ENCODE measurements around the gene PSMC6. TPM values are rescaled to one million over a fixed set of nuclear protein-coding genes. Genes with fewer than 3 reads are reported as not detected.

PSMC6 gene
- total RNA-seq, 1 experiment from 2014 or later: 103 TPM

DNA sequence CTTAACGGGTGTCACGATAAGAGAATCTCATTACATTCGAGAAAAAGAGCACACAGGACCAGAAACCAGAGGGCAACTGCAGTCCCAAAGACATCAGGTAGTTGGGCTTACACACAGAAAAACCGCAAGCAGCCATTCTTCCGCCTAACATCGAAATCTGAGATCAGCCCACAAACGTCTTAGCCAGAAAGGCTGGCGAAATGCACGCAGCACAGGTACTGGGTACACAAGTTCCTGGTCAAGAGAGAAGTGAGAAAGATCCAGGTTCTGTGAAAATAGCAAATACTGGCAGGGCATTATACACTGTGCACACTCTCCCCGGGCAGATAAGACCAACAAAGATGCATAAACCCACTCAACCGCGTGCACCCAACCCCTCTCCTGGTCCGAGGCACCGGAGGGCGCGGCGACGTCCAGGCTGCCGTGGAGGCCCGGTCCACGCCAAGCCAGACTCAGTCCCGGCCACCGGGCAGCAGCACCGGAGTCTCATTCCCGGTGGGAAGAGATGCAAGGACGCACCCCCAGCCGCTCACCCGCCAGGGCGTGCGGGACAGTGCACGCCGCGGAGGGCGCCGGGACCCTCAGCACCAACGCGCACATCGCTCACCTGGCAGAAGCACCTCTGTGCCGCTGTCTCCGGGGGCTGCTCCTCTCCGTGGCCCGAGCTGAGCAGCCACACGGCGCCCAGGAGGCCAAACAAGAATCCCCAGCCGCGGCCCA is 12.1 kb upstream of the PSMC6 start:
- H2AFZ ChIP-seq (ENCODE audit: low read length): no peak overlapping the region
- H2BK120ac ChIP-seq (ENCODE audit: low read depth, low read length, poor library complexity, severe bottlenecking): no peak overlapping the region
- H4K8ac ChIP-seq (replicated peaks; ENCODE audit: insufficient read length, low read depth, low read length): no peak overlapping the region
- H3K9me3 Mint-ChIP-seq: no peaks in the 10 kb centered on the region
- no peaks in the 10 kb centered on the region for H3K9me3 ChIP-seq (ENCODE audit: control insufficient read depth, low read depth, low read length)
- H3K23me2 ChIP-seq (ENCODE audit: insufficient read length, low read depth, low read length, poor library complexity, severe bottlenecking): peaks cover 3% of the 10 kb centered on the region
- no peaks in the 10 kb centered on the region; a peak in 1 of 7 replicates for H3K36me3 Mint-ChIP-seq (ENCODE audit: insufficient read depth in 1 of 3, low read depth in 3 of 3)
- H3K4me2 ChIP-seq (ENCODE audit: insufficient read depth, insufficient read length, low read length): peak overlapping the region; percentile 71
- H2AK5ac ChIP-seq (ENCODE audit: insufficient read length, low read length): no peak overlapping the region
- no peaks in the 10 kb centered on the region for H3K27me3 ChIP-seq (ENCODE audit: insufficient read depth, low read length)
- WGBS (ENCODE audit: extremely low coverage, insufficient read length, low lambda C conversion rate): no CpG with 5 or more reads among the region's 46 CpGs
- peak overlapping the region; percentile 86 to 96 for H3K4me3 Mint-ChIP-seq
- H4K20me1 ChIP-seq (ENCODE audit: control insufficient read depth, insufficient read depth, insufficient read length): no peaks in the 10 kb centered on the region
- H3K27me3 Mint-ChIP-seq (ENCODE audit: low read depth): no peaks in the 10 kb centered on the region; the same call in none of the 2 replicates
- H3K4me1 Mint-ChIP-seq: peaks cover 19 to 32% of the 10 kb centered on the region in 2 experiments
- H2BK15ac ChIP-seq (ENCODE audit: low read depth, low read length): no peak overlapping the region
- no peaks in the 10 kb centered on the region for H3K79me1 ChIP-seq (ENCODE audit: insufficient read depth, low read depth, low read length, poor library complexity, severe bottlenecking)
- H3K56ac ChIP-seq (ENCODE audit: insufficient read length, low read depth, low read length): no peak overlapping the region
- no peak overlapping the region for H3K27ac ChIP-seq (ENCODE audit: insufficient read length, low read depth, low read length)
- TF ChIP-seq, protein P1, sequence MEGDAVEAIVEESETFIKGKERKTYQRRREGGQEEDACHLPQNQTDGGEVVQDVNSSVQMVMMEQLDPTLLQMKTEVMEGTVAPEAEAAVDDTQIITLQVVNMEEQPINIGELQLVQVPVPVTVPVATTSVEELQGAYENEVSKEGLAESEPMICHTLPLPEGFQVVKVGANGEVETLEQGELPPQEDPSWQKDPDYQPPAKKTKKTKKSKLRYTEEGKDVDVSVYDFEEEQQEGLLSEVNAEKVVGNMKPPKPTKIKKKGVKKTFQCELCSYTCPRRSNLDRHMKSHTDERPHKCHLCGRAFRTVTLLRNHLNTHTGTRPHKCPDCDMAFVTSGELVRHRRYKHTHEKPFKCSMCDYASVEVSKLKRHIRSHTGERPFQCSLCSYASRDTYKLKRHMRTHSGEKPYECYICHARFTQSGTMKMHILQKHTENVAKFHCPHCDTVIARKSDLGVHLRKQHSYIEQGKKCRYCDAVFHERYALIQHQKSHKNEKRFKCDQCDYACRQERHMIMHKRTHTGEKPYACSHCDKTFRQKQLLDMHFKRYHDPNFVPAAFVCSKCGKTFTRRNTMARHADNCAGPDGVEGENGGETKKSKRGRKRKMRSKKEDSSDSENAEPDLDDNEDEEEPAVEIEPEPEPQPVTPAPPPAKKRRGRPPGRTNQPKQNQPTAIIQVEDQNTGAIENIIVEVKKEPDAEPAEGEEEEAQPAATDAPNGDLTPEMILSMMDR (conservative IDR thresholded peaks at IDR 0.05): no peak
- H3T11ph ChIP-seq (ENCODE audit: low read length): no peak overlapping the region
- H2BK20ac ChIP-seq (ENCODE audit: low read depth, low read length, poor library complexity, severe bottlenecking): no peak overlapping the region
- DNase-seq: no peak
- peak overlapping the region in 2 of 3 experiments; percentile 54 to 76; a peak in 4 of 7 replicates for H3K27ac Mint-ChIP-seq
- H4K5ac ChIP-seq (ENCODE audit: insufficient read length, low read depth, low read length): no peak overlapping the region
- H3K9ac ChIP-seq (ENCODE audit: extremely low read depth, insufficient read length, low read length): peak overlapping the region; percentile 52
- H2BK5ac ChIP-seq (ENCODE audit: insufficient read length, low read length): no peak overlapping the region
- no peak overlapping the region for H3K4ac ChIP-seq (ENCODE audit: low read depth, low read length)
- H3K23ac ChIP-seq (ENCODE audit: insufficient read length, low read depth, low read length): no peak overlapping the region
- H3K4me1 ChIP-seq (ENCODE audit: insufficient read depth, low read length): 0 out of 2 replicates have a peak, but pooled peaks cover 3% of the 10 kb centered on the region
- H2BK12ac ChIP-seq (ENCODE audit: insufficient read length, low read depth, low read length): no peak overlapping the region
- H3K18ac ChIP-seq (ENCODE audit: insufficient read length, low read depth, low read length): peak overlapping the region; percentile 32
- no peak overlapping the region for H4K91ac ChIP-seq (ENCODE audit: insufficient read length, low read depth, low read length)
- H3K14ac ChIP-seq (ENCODE audit: insufficient read depth, low read length): peak overlapping the region; percentile 69
- H3K79me2 ChIP-seq (ENCODE audit: insufficient read depth, low read length): peaks cover 2% of the 10 kb centered on the region; the same call in 1 of the 2 replicates

Data from H9 (cell line).